Smooth muscle cell (in vitro differentiated cells): ENCODE results near the gene ITGA11. TPM values are rescaled to one million over a fixed set of nuclear protein-coding genes. Genes with fewer than 3 reads are reported as not detected.

ENCODE experiments used
- DNase-seq: peaks from one replicate; lab custom pipeline; 2025; ENCODE audit not compliant: unreplicated experiment; lab: John Stamatoyannopoulos, UW
- H2AFZ ChIP-seq: fragments of 200-600 bp; sonication (generic); 2 replicates; pipeline ENCODE4 v1.6.0; 2016; ENCODE audit warnings: antibody characterized with exemption, low read depth, mild to moderate bottlenecking
- H3F3A ChIP-seq: fragments of 200-600 bp; sonication (generic); 2 replicates; pipeline ENCODE4 v1.6.0; 2017; ENCODE audit warnings: antibody characterized with exemption, low read depth
- H3K27ac ChIP-seq: fragments of 200-600 bp; sonication (generic); 2 replicates; pipeline ENCODE4 v1.5.1; 2016; ENCODE audit warnings: low read depth, mild to moderate bottlenecking
- H3K27me3 ChIP-seq: fragments of 200-600 bp; sonication (generic); 2 replicates; pipeline ENCODE4 v1.6.1; 2016; ENCODE audit warnings: low read depth, mild to moderate bottlenecking
- H3K36me3 ChIP-seq: fragments of 200-600 bp; sonication (generic); 2 replicates; pipeline ENCODE4 v1.5.1; 2016; ENCODE audit warnings: low read depth
- H3K4me1 ChIP-seq: fragments of 200-600 bp; sonication (generic); 2 replicates; pipeline ENCODE4 v1.5.1; 2016; ENCODE audit warnings: low read depth
- H3K4me2 ChIP-seq: fragments of 200-600 bp; sonication (generic); 2 replicates; pipeline ENCODE4 v1.6.0; 2016; ENCODE audit warnings: mild to moderate bottlenecking
- H3K4me3 ChIP-seq: fragments of 200-600 bp; sonication (generic); 2 replicates; pipeline ENCODE4 v1.5.1; 2016; ENCODE audit warnings: mild to moderate bottlenecking
- H3K79me2 ChIP-seq: fragments of 200-600 bp; sonication (generic); 2 replicates; pipeline ENCODE4 v1.6.0; 2016; ENCODE audit warnings: low read depth, mild to moderate bottlenecking
- H3K9ac ChIP-seq: fragments of 200-600 bp; sonication (generic); 2 replicates; pipeline ENCODE4 v1.6.0; 2016; ENCODE audit warnings: low read depth
- H3K9me3 ChIP-seq: fragments of 200-600 bp; sonication (generic); replicated peaks from 2 replicates; pipeline ENCODE4 v1.5.1; 2016; ENCODE audit warnings: low read depth
- H4K20me1 ChIP-seq: fragments of 200-600 bp; sonication (generic); 2 replicates; pipeline ENCODE4 v1.6.0; 2016; ENCODE audit warnings: low read depth
- CTCF ChIP-seq: fragments of 200-600 bp; sonication (generic); IDR thresholded peaks from 2 replicates; pipeline ENCODE4 v1.5.1; 2017; ENCODE audit warnings: borderline replicate concordance, mild to moderate bottlenecking, antibody characterized with exemption; ENCODE audit not compliant: insufficient read depth, poor library complexity, severe bottlenecking
- WGBS: methylation state at CpG from one replicate; pipeline ENCODE4 v1.1.7; 2016; ENCODE audit warnings: low lambda C conversion rate; 5-methylcytosine and 5-hydroxymethylcytosine counted together
- polyA plus RNA-seq: library from polyadenylated mRNA; unstranded; fragments of >200 nt; fragmentation: Nextera tagmentation; extraction: Ambion mirVana; gene quantifications from 2 replicates; pipeline ENCODE4 v1.2.1, GENCODE V29; 2016
- total RNA-seq: library from RNA; depleted of rRNA; stranded (reverse); fragments of >200 nt; gene quantifications from 2 replicates; pipeline ENCODE4 v1.2.3, GENCODE V29; 2014

Gene ITGA11
- total and polyA plus RNA-seq, 2 experiments from 2014 or later: 87.8 to 133 TPM

GRCh38 chr15:68277603-68278344 lies 154.2 kb downstream of the ITGA11 start, which contains the start of gene FEM1B:
Gene FEM1B (plus strand): TSS chr15:68277745. CDS start chr15:68278418, 673 bp downstream.
- under 1% methylated on average over 77 of the region's 85 CpGs for WGBS
- H3K9me3 ChIP-seq: no peaks in the 10 kb centered on the region
- peak within 1 kb of the TSS; percentile 82 for H3K4me3 ChIP-seq
- peak within 1 kb of the TSS; percentile 92 for H3K9ac ChIP-seq
- TF ChIP-seq CTCF: peak; percentile 8
- peaks cover 45% of the 10 kb centered on the region for H4K20me1 ChIP-seq
- no peaks in the 10 kb centered on the region for H3K27me3 ChIP-seq
- H2AFZ ChIP-seq: peak within 1 kb of the TSS; percentile 67
- H3K4me1 ChIP-seq: peaks cover 43% of the 10 kb centered on the region
- H3K36me3 ChIP-seq: no peaks in the 10 kb centered on the region
- H3K79me2 ChIP-seq: peaks cover 47% of the 10 kb centered on the region
- H3F3A ChIP-seq: peaks cover 20% of the 10 kb centered on the region
- H3K4me2 ChIP-seq: peak within 1 kb of the TSS; percentile 98
- H3K27ac ChIP-seq: peak within 1 kb of the TSS; percentile 82
- DNase-seq: peak; percentile 92

- TF ChIP-seq CTCF: no peak
- WGBS: 2% methylated on average over 25 of the region's 25 CpGs
- Histone ChIP-seq H3K36me3 (no peaks in the 10 kb centered on the region), H3K27me3 (no peaks in the 10 kb centered on the region), H3K27ac (peak overlapping the region; percentile 82), H3K4me3 (peak overlapping the region; percentile 82), H3F3A (peaks cover 26% of the 10 kb centered on the region), H3K9me3 (no peaks in the 10 kb centered on the region), H3K4me1 (peaks cover 43% of the 10 kb centered on the region), H3K9ac (peak overlapping the region; percentile 92), H3K79me2 (peaks cover 41% of the 10 kb centered on the region), H4K20me1 (peaks cover 39% of the 10 kb centered on the region), H2AFZ (peak overlapping the region; percentile 46), H3K4me2 (peak overlapping the region; percentile 98)
- no peak for DNase-seq
Observed at GRCh38 chr15:68277131-68277602, 154.8 kb downstream of the ITGA11 start.

GRCh38 chr15:68276668-68277067 lies 155.3 kb downstream of the ITGA11 start:
- Histone ChIP-seq H3K9ac (peak overlapping the region; percentile 92), H3K9me3 (no peaks in the 10 kb centered on the region), H3K4me2 (peak overlapping the region; percentile 98), H3K27ac (peak overlapping the region; percentile 82), H3K36me3 (no peaks in the 10 kb centered on the region), H3K27me3 (no peaks in the 10 kb centered on the region), H4K20me1 (peaks cover 34% of the 10 kb centered on the region), H3F3A (peaks cover 27% of the 10 kb centered on the region), H2AFZ (peak overlapping the region; percentile 46), H3K4me3 (peak overlapping the region; percentile 82), H3K4me1 (peaks cover 43% of the 10 kb centered on the region), H3K79me2 (peaks cover 36% of the 10 kb centered on the region)
- no peak for DNase-seq
- WGBS: 42% methylated on average over 3 of the region's 3 CpGs
- TF ChIP-seq CTCF: no peak
